K562 (cell line): Measurements from ENCODE around the gene ALG9. TPM values are rescaled to one million over a fixed set of nuclear protein-coding genes. Genes with fewer than 3 reads are reported as not detected.

ENCODE experiments used
- ADNP ChIP-seq: fragments of 200-800 bp; sonication (Bioruptor generic); IDR thresholded peaks from 2 replicates; pipeline ENCODE4 v1.6.1; 2016; ENCODE audit warnings: missing genetic modification characterization, missing compliant biosample characterization
- BRD4 ChIP-seq: fragments of 200-600 bp; sonication (generic); IDR thresholded peaks from 2 replicates; pipeline ENCODE4 v1.6.1; 2017; ENCODE audit warnings: inconsistent platforms
- DMBX1 ChIP-seq: fragments of 250-450 bp; sonication (Bioruptor Pico); IDR thresholded peaks from 2 replicates; pipeline ENCODE4 v1.8.0; 2022; ENCODE audit warnings: inconsistent platforms, mild to moderate bottlenecking, moderate library complexity, borderline replicate concordance
- E2F3 ChIP-seq: fragments of 250-450 bp; sonication (Bioruptor Pico); IDR thresholded peaks from 2 replicates; pipeline ENCODE4 v1.4.0; 2020; ENCODE audit warnings: mild to moderate bottlenecking
- E2F4 ChIP-seq: sonication (generic); formaldehyde crosslinking; IDR thresholded peaks from 2 replicates; pipeline ENCODE4 v1.8.0; 2022; ENCODE audit warnings: mild to moderate bottlenecking, low read depth, missing genetic modification reagents
- GATAD2A ChIP-seq: fragments of 450-650 bp; IDR thresholded peaks from 2 replicates; pipeline ENCODE4 v1.6.1; 2017
- HDGF ChIP-seq: fragments of 450-650 bp; IDR thresholded peaks from 2 replicates; pipeline ENCODE4 v1.6.1; 2016
- HOXB6 ChIP-seq: fragments of 250-450 bp; sonication (Bioruptor Pico); IDR thresholded peaks from 2 replicates; pipeline ENCODE4 v1.5.1; 2022; ENCODE audit warnings: mild to moderate bottlenecking, borderline replicate concordance
- JUND ChIP-seq, 2 experiments: IDR thresholded peaks; 2 replicates in 1 of 2; 3 replicates in 1 of 2; pipeline ENCODE4 v1.6.1; 2011; ENCODE audit warnings: borderline replicate concordance in 2 of 2, low read depth in 2 of 2, low read length in 2 of 2, improper control_type of control experiment in 1 of 2, missing biosample characterization in 1 of 2, missing genetic modification characterization in 1 of 2, missing genetic modification reagents in 1 of 2
- LEF1 ChIP-seq: fragments of 450-650 bp; IDR thresholded peaks from 2 replicates; pipeline ENCODE4 v1.6.1; 2016; ENCODE audit warnings: mild to moderate bottlenecking
- MCM7 ChIP-seq, 2 experiments: fragments of 450-650 bp; IDR thresholded peaks; 2 replicates each; pipeline ENCODE4 v1.6.1; 2016 to 2018
- MEIS2 ChIP-seq: fragments of 450-650 bp; IDR thresholded peaks from 2 replicates; pipeline ENCODE4 v1.6.1; 2014; ENCODE audit warnings: mild to moderate bottlenecking; ENCODE audit not compliant: partially characterized antibody
- PBX2 ChIP-seq, 2 experiments: IDR thresholded peaks in 1 of 2; conservative IDR thresholded peaks in 1 of 2; 2 replicates each; pipeline ENCODE4 v1.6.1; 2016; ENCODE audit warnings: low read depth in 2 of 2, mild to moderate bottlenecking in 1 of 2, missing compliant biosample characterization in 1 of 2, missing genetic modification characterization in 1 of 2, moderate library complexity in 1 of 2
- PHF8 ChIP-seq: fragments of 200-600 bp; sonication (generic); IDR thresholded peaks from 2 replicates; pipeline ENCODE4 v1.6.1; 2012; ENCODE audit warnings: mixed run types, mild to moderate bottlenecking, inconsistent platforms, low read length, moderate library complexity, borderline replicate concordance
- RBM25 ChIP-seq: fragments of 200-400 bp; formaldehyde crosslinking; IDR thresholded peaks from 2 replicates; pipeline ENCODE4 v1.6.1; 2018; ENCODE audit warnings: low read length, low read depth, moderate library complexity; ENCODE audit not compliant: severe bottlenecking
- XRCC4 ChIP-seq: IDR thresholded peaks from one replicate; pipeline ENCODE4 v1.6.1; 2011; ENCODE audit not compliant: insufficient read depth, insufficient read length; ENCODE audit errors: extremely low read depth
- ZBTB43 ChIP-seq: sonication (generic); formaldehyde crosslinking; IDR thresholded peaks from 2 replicates; pipeline ENCODE4 v1.8.0; 2023; ENCODE audit warnings: mild to moderate bottlenecking, missing genetic modification reagents
- ZC3H4 ChIP-seq: sonication (generic); formaldehyde crosslinking; IDR thresholded peaks from 2 replicates; pipeline ENCODE4 v1.9.0; 2021; ENCODE audit warnings: missing genetic modification reagents, borderline replicate concordance
- ZNF239 ChIP-seq: fragments of 250-450 bp; sonication (Bioruptor Pico); IDR thresholded peaks from 2 replicates; pipeline ENCODE4 v1.4.0; 2020; ENCODE audit warnings: mild to moderate bottlenecking
- ZNF3 ChIP-seq: fragments of 250-450 bp; sonication (Bioruptor Pico); IDR thresholded peaks from 2 replicates; pipeline ENCODE4 v1.5.0; 2021; ENCODE audit warnings: mild to moderate bottlenecking, moderate library complexity
- ZNF445 ChIP-seq: fragments of 250-450 bp; sonication (Bioruptor Pico); IDR thresholded peaks from 2 replicates; pipeline ENCODE4 v1.4.0; 2020; ENCODE audit warnings: low read depth, mild to moderate bottlenecking, moderate library complexity
- polyA plus RNA-seq, 8 experiments: library from polyadenylated mRNA; depleted of rRNA in 4 of 8; stranded (reverse) in 5 of 8; unstranded in 3 of 8; fragments of >200 nt; fragmentation: Nextera tagmentation in 2 of 8; fragmentation: Illumina TruSeq in 1 of 8; extraction: Ambion mirVana in 2 of 8; extraction: Trizol in 1 of 8; gene quantifications; 2 replicates each; pipeline versions ENCODE4 v1.2.1 to v1.2.3, GENCODE V29; 2011 to 2014; ENCODE audit warnings: inconsistent platforms in 1 of 8, missing spikeins in 1 of 8
- total RNA-seq, 7 experiments: library from RNA; depleted of rRNA in 6 of 7; stranded (reverse); fragments of >200 nt in 6 of 7; fragmentation: Illumina TruSeq in 2 of 7; extraction: Trizol in 2 of 7; gene quantifications; 2 replicates each; pipeline versions ENCODE4 v1.2.1 to v1.2.3, GENCODE V29; 2011 to 2021; ENCODE audit warnings: low replicate concordance in 1 of 7

Gene ALG9
- total and polyA plus RNA-seq, 9 of the 15 experiments (the other 6 are each of a cell fraction or from before 2014, with no cell fraction given) = 11.5 to 40.5 (median 24.9) TPM

GRCh38 chr11:111878849-111879636 is 7.7 kb upstream of the ALG9 start, which contains the start of the genes CFAP68 and FDXACB1 (continued):
- TF ChIP-seq PHF8 (peak; percentile 96), JUND (IDR thresholded peaks at IDR 0.05; ENCODE audit: borderline replicate concordance, low read depth, low read length) (peak; percentile 61), JUND (tag; IDR thresholded peaks at IDR 0.05; ENCODE audit: borderline replicate concordance, low read depth, low read length) (peak; percentile 76; the same call in 2 of the 3 replicates), ZBTB43 (CRISPR knock-in tag) (peak; percentile 73; the same call in 1 of the 2 replicates), ZNF445 (no peak), ZNF239 (no peak), MCM7 (IDR thresholded peaks at IDR 0.05) (no peak), MEIS2 (peak; percentile 51), BRD4 (no peak), DMBX1 (CRISPR knock-in tag) (no peak), E2F3 (CRISPR knock-in tag) (no peak), HOXB6 (CRISPR knock-in tag) (no peak), E2F4 (no peak), PBX2 (CRISPR knock-in tag; IDR thresholded peaks at IDR 0.05; ENCODE audit: low read depth) (no peak), PBX2 (tag; conservative IDR thresholded peaks at IDR 0.05; ENCODE audit: low read depth) (no peak), XRCC4 (no peak), ZNF3 (CRISPR knock-in tag) (no peak), RBM25 (no peak), LEF1 (peak; percentile 93), HDGF (no peak), ADNP (0 out of 2 replicates have a peak, but pooled peaks have one; percentile 5), ZC3H4 (CRISPR knock-in tag) (no peak), GATAD2A (no peak; the same call in 1 of the 2 replicates)
